ENCODE data around the gene KIAA1217. TPM values are rescaled to one million over a fixed set of nuclear protein-coding genes. Genes with fewer than 3 reads are reported as not detected.
A peak's percentile ranks its signal among the peaks of the same experiment; 100 is the strongest.

Gene KIAA1217
- total and polyA plus RNA-seq, 2 of the 8 experiments (the other 6 are each of a cell fraction or from before 2014, with no cell fraction given), result 4.5 to 15.6 TPM

DNA sequence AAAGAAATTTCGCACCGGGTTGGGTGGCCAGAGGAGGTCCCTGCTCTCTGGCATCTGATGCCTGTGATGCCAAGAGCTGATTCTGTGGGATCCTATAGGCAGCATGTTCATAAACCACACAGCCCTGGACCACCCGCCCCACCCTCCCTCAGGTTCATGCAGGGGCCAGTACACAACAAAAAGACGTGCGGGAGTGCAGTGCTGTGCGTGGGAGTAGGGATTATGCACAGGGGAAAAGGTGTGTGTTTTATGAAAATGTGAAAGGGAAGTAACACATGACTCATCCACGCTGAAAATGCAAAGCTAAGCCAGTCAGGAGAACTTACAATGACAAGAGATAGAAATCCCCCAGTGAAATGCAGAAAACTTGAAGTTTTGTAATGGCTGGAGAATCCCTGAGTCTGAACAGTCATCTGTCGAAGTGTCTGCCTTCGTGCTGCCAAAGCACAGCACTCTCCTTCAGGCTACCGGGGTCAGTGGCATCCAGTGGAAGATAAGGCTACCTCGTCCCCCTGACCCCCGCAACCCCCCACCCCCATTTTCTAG is 1.1 kb downstream of the KIAA1217 start:
- no peak overlapping the region for H2AFZ ChIP-seq (ENCODE audit: low read length)
- ChIA-PET CTCF (ENCODE audit: partially characterized antibody) (interaction anchor here (0.7 to 1.2 kb wide), 3 partner anchors 14 to 336 kb away, joined by 3 to 4 read pairs (median 4); no protein-coding TSS in a partner anchor), POLR2A (ENCODE audit: partially characterized antibody) (interaction anchor here (0.6 to 1.8 kb wide), 7 partner anchors 9 to 694 kb away, joined by 3 to 7 read pairs (median 3); no protein-coding TSS in a partner anchor)
- H3K4me3 ChIP-seq (ENCODE audit: extremely low read depth in 1 of 4, insufficient read depth in 2 of 4, low read depth in 3 of 4, low read length in 4 of 4), result peak overlapping the region; percentile 43 to 72 (median 68)
- no peak overlapping the region for H4K5ac ChIP-seq (ENCODE audit: insufficient read length, low read depth, low read length)
- H3K79me2 ChIP-seq (ENCODE audit: control insufficient read depth in 1 of 2, insufficient read depth in 2 of 2, low read length in 2 of 2), result peaks cover 0 to 25% of the 10 kb centered on the region in 2 experiments; a peak in 1 of 4 replicates
- FAIRE-seq (no peak), DNase-seq (ENCODE audit: low read depth in 1 of 2, low spot score in 2 of 2) (no peak)
- peak overlapping the region; percentile 74 to 75 for H3K4me2 ChIP-seq (ENCODE audit: insufficient read depth in 1 of 2, low read depth in 2 of 2, low read length in 2 of 2)
- WGBS, 2 experiments (ENCODE audit: extremely low coverage in 1 of 2, insufficient coverage in 1 of 2, insufficient read length in 1 of 2, insufficient replicate concordance in 2 of 2, low coverage in 1 of 2, low lambda C conversion rate in 2 of 2, missing lambda C conversion rate in 1 of 2), result 30% methylated on average over 12 of the region's 12 CpGs; no CpG with 5 or more reads in 1 of the 2 experiments
- no peak overlapping the region for H3K56ac ChIP-seq (replicated peaks; ENCODE audit: insufficient read length, low read depth, low read length)
- H2BK12ac ChIP-seq (ENCODE audit: low read depth, low read length), result no peak overlapping the region
- H2AK5ac ChIP-seq (ENCODE audit: low read depth, low read length), result no peak overlapping the region
- H3K23ac ChIP-seq (ENCODE audit: insufficient read length), result no peak overlapping the region
- H3K23me2 ChIP-seq (ENCODE audit: low read depth, low read length), result no peaks in the 10 kb centered on the region; the same call in 1 of the 2 replicates
- H4K20me1 ChIP-seq (replicated peaks in 1 of 2; ENCODE audit: control insufficient read depth in 1 of 2, insufficient read depth in 2 of 2, low read length in 2 of 2), result no peaks in the 10 kb centered on the region
- H4K91ac ChIP-seq (replicated peaks; ENCODE audit: insufficient read length, low read length), result peak overlapping the region; percentile 7
- H3K36me3 ChIP-seq (ENCODE audit: control insufficient read depth in 2 of 4, insufficient read depth in 4 of 4, low read length in 3 of 4), result no peaks in the 10 kb centered on the region
- no peak overlapping the region for H3K14ac ChIP-seq (ENCODE audit: insufficient read length)
- no peak overlapping the region for H3K27ac ChIP-seq (ENCODE audit: low read depth, low read length)
- no peak overlapping the region for H2BK15ac ChIP-seq (ENCODE audit: low read length)
- H3K27me3 ChIP-seq (replicated peaks in 1 of 4; ENCODE audit: control insufficient read depth in 3 of 4, extremely low read depth in 1 of 4, insufficient read depth in 3 of 4, low read length in 3 of 4), result no peaks in the 10 kb centered on the region
- H4K8ac ChIP-seq (ENCODE audit: extremely low read depth, insufficient read depth, low read length), result no peak overlapping the region
- no peak overlapping the region for H2BK120ac ChIP-seq (replicated peaks; ENCODE audit: low read depth, low read length)
- H3K9ac ChIP-seq (replicated peaks in 1 of 4; ENCODE audit: extremely low read depth in 1 of 4, low read depth in 3 of 4, low read length in 3 of 4), result peak overlapping the region in 1 of 4 experiments; percentile 54; a peak in 1 of 7 replicates
- peaks cover 1 to 26% (median 19%) of the 10 kb centered on the region in 4 experiments; a peak in 6 of 7 replicates for H3K4me1 ChIP-seq (replicated peaks in 1 of 4; ENCODE audit: control insufficient read depth in 3 of 4, insufficient read depth in 4 of 4, low read length in 3 of 4)
- H2BK20ac ChIP-seq (ENCODE audit: low read length), result no peak overlapping the region
- no peaks in the 10 kb centered on the region for H3K9me3 ChIP-seq (ENCODE audit: insufficient read depth in 2 of 2, low read depth in 1 of 2, low read length in 1 of 2)
- H2BK5ac ChIP-seq (ENCODE audit: low read depth, low read length), result no peak overlapping the region
- H3K4ac ChIP-seq (replicated peaks; ENCODE audit: insufficient read length, low read depth, low read length), result no peak overlapping the region
- H3K79me1 ChIP-seq (ENCODE audit: low read depth, low read length), result peaks cover 3% of the 10 kb centered on the region
- peak overlapping the region; percentile 39; the same call in 1 of the 2 replicates for H3K18ac ChIP-seq (ENCODE audit: extremely low read depth, low read length)
- TF ChIP-seq, protein P1, sequence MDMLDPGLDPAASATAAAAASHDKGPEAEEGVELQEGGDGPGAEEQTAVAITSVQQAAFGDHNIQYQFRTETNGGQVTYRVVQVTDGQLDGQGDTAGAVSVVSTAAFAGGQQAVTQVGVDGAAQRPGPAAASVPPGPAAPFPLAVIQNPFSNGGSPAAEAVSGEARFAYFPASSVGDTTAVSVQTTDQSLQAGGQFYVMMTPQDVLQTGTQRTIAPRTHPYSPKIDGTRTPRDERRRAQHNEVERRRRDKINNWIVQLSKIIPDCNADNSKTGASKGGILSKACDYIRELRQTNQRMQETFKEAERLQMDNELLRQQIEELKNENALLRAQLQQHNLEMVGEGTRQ (IDR thresholded peaks at IDR 0.05; ENCODE audit: low read length), result no peak
- TF ChIP-seq SIRT6 (IDR thresholded peaks at IDR 0.05; ENCODE audit: low read length), result no peak
- TF ChIP-seq TCF12 (IDR thresholded peaks at IDR 0.05; ENCODE audit: low read depth, low read length), result no peak
- no peak for TF ChIP-seq SRF (IDR thresholded peaks at IDR 0.05; ENCODE audit: low read depth, low read length)
- no peak for TF ChIP-seq POLR2A (IDR thresholded peaks at IDR 0.05; ENCODE audit: control extremely low read depth in 1 of 2, low read depth in 2 of 2, low read length in 2 of 2)
- TF ChIP-seq TBP (IDR thresholded peaks at IDR 0.05; ENCODE audit: low read depth, low read length), result no peak
- no peak for TF ChIP-seq SP4 (IDR thresholded peaks at IDR 0.05; ENCODE audit: low read length)
- TF ChIP-seq, protein P2, sequence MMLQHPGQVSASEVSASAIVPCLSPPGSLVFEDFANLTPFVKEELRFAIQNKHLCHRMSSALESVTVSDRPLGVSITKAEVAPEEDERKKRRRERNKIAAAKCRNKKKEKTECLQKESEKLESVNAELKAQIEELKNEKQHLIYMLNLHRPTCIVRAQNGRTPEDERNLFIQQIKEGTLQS (IDR thresholded peaks at IDR 0.05; ENCODE audit: insufficient read depth, low read depth, low read length), result no peak
- no peak for TF ChIP-seq ASH2L (IDR thresholded peaks at IDR 0.05; ENCODE audit: low read length)
- TF ChIP-seq CEBPB (IDR thresholded peaks at IDR 0.05; ENCODE audit: low read depth, low read length), result no peak
- TF ChIP-seq YY1 (IDR thresholded peaks at IDR 0.05; ENCODE audit: low read depth, low read length), result no peak
- no peak for TF ChIP-seq GTF2F1 (IDR thresholded peaks at IDR 0.05; ENCODE audit: borderline replicate concordance, low read depth, low read length)
- TF ChIP-seq POU5F1 (IDR thresholded peaks at IDR 0.05; ENCODE audit: low read depth, low read length), result no peak
- TF ChIP-seq JUND (IDR thresholded peaks at IDR 0.05; ENCODE audit: low read length), result no peak

Data from H1 (cell line).